ENCODE results near the gene AMIGO2. TPM values are rescaled to one million over a fixed set of nuclear protein-coding genes. Genes with fewer than 3 reads are reported as not detected.

AMIGO2 gene
- total and polyA plus RNA-seq, 7 donors: 0.48 to 1.1 (median 0.64) TPM

DNA sequence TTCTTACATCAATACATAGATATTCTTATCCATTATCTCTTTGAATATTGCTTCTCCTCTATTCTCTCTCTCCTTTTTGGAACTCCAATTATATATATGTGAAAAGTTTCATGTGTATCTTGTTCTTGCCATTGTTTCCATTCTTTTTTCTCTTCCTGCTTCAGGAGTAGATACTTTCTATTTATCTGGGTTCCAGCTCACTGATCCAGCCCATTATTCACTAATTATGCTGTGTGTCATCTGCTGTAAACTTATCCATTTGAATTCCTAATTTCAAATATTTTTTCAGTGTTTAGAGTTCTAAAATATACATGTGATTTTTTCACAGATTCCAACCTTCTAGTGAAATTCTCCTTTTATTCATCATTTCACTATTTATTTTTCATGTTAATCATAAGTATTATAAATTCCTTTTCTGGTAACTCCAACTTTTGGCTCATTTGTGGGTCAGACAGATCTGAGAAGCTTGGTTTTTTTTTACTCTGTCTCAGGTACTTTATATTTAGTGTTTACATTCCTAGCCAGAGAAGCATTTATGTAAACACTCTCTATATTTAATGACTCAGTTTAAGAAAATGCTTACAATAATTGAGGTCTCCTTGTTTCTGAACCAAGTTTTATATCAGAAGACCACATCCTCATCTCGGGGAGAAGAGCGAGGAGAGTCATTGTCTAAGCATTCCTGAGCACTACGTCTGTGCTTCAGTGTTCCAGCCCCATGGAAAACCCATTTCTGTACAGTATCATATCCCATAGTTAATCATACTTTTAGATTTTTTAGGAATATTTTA is 15.9 kb upstream of the AMIGO2 start:
- Histone ChIP-seq H3K9me3 (no peaks in the 10 kb centered on the region), H3K27me3 (ENCODE audit: insufficient read depth in 3 of 3, low read length in 2 of 3) (no peaks in the 10 kb centered on the region), H3K36me3 (ENCODE audit: insufficient read depth in 1 of 2, low read depth in 1 of 2) (no peaks in the 10 kb centered on the region), H3K27ac (no peak overlapping the region), H3K4me3 (no peak overlapping the region), H3K4me1 (no peaks in the 10 kb centered on the region)
- DNase-seq: no peak
- no peak for ATAC-seq
- intact Hi-C loops (cut with DNase I): no loop called here
- TF ChIP-seq, protein P1, sequence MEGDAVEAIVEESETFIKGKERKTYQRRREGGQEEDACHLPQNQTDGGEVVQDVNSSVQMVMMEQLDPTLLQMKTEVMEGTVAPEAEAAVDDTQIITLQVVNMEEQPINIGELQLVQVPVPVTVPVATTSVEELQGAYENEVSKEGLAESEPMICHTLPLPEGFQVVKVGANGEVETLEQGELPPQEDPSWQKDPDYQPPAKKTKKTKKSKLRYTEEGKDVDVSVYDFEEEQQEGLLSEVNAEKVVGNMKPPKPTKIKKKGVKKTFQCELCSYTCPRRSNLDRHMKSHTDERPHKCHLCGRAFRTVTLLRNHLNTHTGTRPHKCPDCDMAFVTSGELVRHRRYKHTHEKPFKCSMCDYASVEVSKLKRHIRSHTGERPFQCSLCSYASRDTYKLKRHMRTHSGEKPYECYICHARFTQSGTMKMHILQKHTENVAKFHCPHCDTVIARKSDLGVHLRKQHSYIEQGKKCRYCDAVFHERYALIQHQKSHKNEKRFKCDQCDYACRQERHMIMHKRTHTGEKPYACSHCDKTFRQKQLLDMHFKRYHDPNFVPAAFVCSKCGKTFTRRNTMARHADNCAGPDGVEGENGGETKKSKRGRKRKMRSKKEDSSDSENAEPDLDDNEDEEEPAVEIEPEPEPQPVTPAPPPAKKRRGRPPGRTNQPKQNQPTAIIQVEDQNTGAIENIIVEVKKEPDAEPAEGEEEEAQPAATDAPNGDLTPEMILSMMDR (IDR thresholded peaks at IDR 0.05): no peak
- WGBS, 3 donors: 60 to 90% (median 78%) methylated on average over 3 of the region's 3 CpGs

DNA sequence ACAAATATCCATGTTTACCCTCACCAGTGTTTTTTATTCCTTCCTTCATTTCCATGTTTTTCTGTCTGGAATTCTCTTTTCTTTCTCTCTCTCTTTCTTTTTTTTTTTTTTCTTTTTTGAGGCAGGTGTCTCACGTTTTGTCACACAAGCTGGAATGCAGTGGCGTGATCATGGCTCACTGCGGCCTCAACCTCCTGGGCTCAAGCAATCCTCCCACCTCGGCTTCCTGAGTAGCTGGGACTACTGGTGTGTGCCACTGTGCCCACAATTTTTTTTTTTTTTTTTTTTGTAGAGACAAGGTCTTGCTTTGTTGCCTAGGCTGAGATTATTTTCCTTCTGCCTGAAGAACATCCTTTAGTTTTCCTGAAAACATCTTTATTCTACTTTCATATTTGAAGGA is 15.0 kb upstream of the AMIGO2 start:
- H3K36me3 ChIP-seq (ENCODE audit: insufficient read depth in 1 of 2, low read depth in 1 of 2): no peaks in the 10 kb centered on the region
- TF ChIP-seq, protein P1 (IDR thresholded peaks at IDR 0.05): no peak
- no peak overlapping the region for H3K27ac ChIP-seq
- intact Hi-C loops (cut with DNase I): no loop called here
- ATAC-seq (no peak), DNase-seq (no peak)
- H3K9me3 ChIP-seq: no peaks in the 10 kb centered on the region
- H3K4me3 ChIP-seq: no peak overlapping the region
- WGBS, 3 donors: 77 to 92% (median 92%) methylated on average over 4 of the region's 4 CpGs
- H3K27me3 ChIP-seq (ENCODE audit: insufficient read depth in 3 of 3, low read length in 2 of 3): no peaks in the 10 kb centered on the region
- H3K4me1 ChIP-seq: no peaks in the 10 kb centered on the region

DNA sequence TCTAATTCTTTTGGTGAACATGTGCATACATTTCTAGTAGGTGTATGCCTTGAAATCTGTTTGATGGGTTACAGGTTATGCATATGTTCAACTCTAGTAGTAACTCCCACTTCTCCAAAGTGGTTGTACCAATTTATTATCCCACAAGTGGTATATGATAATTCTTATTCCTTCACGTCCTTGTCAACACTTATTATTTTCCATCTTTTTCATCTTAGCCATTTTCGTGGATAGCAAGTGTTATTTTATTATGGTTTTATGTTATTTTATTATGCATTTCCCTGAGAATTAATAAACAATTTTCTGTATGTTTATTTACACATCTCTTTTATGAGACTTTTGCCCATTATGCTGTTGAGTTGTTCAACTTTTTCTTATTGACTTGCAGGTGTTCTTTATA is 11.2 kb upstream of the AMIGO2 start:
- Histone ChIP-seq H3K27ac (no peak overlapping the region), H3K9me3 (no peaks in the 10 kb centered on the region), H3K36me3 (ENCODE audit: insufficient read depth in 1 of 2, low read depth in 1 of 2) (no peaks in the 10 kb centered on the region), H3K27me3 (ENCODE audit: insufficient read depth in 3 of 3, low read length in 2 of 3) (no peaks in the 10 kb centered on the region), H3K4me3 (no peak overlapping the region), H3K4me1 (no peaks in the 10 kb centered on the region)
- intact Hi-C loops (cut with DNase I): no loop called here
- no peak for ATAC-seq
- no peak for DNase-seq
- 82 to 88% (median 83%) methylated on average over 2 of the region's 2 CpGs for WGBS, 3 donors
- TF ChIP-seq, protein P1 (IDR thresholded peaks at IDR 0.05): no peak

DNA sequence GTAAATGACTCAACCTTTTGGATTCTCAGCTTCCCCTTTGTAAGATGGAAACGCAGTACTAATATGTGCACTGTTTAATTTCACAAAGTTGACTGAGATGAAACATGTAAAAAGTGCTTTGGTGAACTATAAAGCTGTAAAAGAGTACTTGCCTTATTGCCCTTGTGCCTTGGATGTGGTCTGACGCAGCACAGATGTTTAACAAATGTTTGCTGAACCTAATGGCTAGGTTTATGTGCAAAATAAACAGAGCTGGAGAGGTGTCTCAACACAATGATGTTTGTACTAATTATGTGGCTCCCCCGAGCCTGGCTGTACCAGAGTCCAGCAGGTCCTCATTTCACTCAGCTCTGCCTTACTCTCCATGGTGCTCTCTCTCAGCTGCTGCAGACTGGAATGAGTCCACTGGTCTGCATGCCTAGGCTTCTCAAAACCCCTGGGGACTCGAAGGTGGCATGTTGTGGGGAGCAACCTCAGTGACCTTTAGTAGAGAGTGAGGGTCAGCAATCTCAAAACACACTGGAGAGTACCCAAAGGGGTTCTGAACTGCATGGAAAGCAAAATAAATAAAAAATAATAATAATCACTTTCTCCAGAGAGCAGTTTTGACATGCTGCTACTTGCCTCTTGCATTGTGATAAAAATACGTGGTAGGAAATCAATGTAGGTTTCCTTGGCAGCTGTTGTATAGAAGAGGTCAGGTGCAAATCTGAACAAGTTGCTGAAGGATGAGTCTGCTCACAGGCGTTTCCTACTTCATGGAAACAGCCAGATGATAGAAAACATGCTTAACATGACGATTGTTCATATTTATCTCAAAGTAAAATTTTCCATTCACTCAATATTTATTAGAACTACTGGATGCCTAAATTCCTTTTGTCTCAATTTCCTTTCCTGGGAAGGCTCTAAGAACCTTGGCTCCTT is 8.5 kb upstream of the AMIGO2 start:
- no peaks in the 10 kb centered on the region for H3K36me3 ChIP-seq (ENCODE audit: insufficient read depth in 1 of 2, low read depth in 1 of 2)
- 44 to 49% (median 45%) methylated on average over 7 of the region's 7 CpGs for WGBS, 3 donors
- H3K27ac ChIP-seq: no peak overlapping the region
- H3K4me3 ChIP-seq: no peak overlapping the region
- ATAC-seq (no peak), DNase-seq (no peak)
- TF ChIP-seq, protein P1 (IDR thresholded peaks at IDR 0.05): no peak
- H3K27me3 ChIP-seq (ENCODE audit: insufficient read depth in 3 of 3, low read length in 2 of 3): no peaks in the 10 kb centered on the region
- intact Hi-C loops (cut with DNase I): no loop called here
- no peaks in the 10 kb centered on the region for H3K9me3 ChIP-seq
- no peaks in the 10 kb centered on the region for H3K4me1 ChIP-seq
